ENCODE results near the gene PGAM5. TPM values are rescaled to one million over a fixed set of nuclear protein-coding genes. Genes with fewer than 3 reads are reported as not detected.
A peak's percentile ranks its signal among the peaks of the same experiment; 100 is the strongest.

The PGAM5 gene
- total RNA-seq (2014; rRNA removed; shearing (Covaris generic)), result 36.2 and 43.8 TPM in 2 replicates

DNA sequence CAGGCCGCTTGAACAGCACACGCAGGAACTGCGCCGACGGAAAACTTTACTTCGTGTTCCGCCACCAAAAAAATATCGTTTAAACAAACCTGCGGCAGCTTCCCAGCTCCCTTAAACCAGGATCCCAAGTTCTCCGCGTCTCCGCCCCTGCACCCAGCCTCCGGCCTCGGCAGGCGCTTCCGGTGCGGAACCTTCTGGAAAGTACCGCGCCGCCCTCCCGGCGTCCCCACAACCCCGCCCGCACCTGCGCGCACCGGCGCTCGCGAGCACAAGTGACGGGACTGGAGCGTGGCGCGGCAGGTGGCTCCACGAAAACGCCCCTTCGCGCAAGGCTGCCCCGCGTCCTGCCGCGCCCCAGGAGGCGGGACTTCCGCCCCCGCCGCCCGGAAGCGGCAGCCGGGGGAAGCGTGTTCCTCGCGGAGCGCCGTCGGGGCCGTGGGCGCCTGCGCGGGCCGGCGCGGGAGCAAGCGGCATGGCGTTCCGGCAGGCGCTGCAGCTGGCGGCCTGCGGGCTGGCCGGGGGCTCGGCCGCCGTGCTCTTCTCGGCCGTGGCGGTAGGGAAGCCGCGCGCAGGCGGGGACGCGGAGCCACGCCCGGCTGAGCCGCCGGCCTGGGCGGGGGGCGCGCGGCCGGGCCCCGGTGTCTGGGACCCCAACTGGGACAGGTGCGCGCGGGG lies at the start of gene PGAM5:
TSS of gene PGAM5 (plus strand) at position 438 of the 675 bp plus-strand sequence. CDS start at position 473, 35 bp downstream.
- peak; percentile 83 for DNase-seq (ENCODE audit: low read depth)

DNA sequence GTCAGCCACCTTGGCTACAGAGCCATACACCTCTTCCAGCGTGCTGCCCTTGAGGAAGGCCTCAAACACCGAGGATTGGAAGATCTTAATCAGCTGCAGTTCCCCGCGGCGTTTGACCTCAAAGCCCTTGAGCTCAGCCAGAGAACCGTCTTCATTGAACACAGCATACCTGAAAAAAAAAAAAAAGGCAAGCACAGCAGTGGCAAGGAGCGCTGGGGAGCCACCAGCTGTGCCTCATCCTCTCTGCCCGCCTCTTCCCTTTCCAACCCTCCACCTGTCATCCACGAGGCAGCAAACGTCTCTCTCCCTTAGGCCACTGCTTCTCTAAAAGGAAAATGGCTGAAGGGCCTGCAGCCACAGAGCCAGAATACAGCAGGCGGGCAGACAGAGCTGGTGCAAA lies 49.6 kb upstream of the PGAM5 start:
- DNase-seq (ENCODE audit: low read depth), result no peak

DNA sequence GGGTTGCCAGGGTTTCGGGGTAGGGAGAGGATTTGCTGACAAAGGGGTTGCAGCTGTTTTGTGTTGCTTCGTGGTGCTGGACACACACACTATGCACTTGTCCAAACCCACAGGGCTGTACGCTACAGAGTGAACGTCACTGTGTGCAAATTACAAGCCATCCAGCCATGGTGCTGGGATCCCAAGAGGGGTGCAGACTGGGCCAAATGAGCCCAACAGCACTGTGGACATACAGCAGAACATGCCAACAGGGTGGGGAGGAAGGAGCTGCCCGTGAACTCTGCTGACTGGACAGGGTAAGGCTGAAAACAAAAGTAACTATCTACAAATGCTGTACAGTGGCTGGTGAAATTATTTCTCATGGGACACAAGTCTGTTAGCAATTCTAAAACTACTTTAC lies 48.7 kb upstream of the PGAM5 start:
- no peak for DNase-seq (ENCODE audit: low read depth)

- no peak for DNase-seq (ENCODE audit: low read depth)
Measured at GRCh38 chr12:132662901-132663755, 47.5 kb upstream of the PGAM5 start.

DNA sequence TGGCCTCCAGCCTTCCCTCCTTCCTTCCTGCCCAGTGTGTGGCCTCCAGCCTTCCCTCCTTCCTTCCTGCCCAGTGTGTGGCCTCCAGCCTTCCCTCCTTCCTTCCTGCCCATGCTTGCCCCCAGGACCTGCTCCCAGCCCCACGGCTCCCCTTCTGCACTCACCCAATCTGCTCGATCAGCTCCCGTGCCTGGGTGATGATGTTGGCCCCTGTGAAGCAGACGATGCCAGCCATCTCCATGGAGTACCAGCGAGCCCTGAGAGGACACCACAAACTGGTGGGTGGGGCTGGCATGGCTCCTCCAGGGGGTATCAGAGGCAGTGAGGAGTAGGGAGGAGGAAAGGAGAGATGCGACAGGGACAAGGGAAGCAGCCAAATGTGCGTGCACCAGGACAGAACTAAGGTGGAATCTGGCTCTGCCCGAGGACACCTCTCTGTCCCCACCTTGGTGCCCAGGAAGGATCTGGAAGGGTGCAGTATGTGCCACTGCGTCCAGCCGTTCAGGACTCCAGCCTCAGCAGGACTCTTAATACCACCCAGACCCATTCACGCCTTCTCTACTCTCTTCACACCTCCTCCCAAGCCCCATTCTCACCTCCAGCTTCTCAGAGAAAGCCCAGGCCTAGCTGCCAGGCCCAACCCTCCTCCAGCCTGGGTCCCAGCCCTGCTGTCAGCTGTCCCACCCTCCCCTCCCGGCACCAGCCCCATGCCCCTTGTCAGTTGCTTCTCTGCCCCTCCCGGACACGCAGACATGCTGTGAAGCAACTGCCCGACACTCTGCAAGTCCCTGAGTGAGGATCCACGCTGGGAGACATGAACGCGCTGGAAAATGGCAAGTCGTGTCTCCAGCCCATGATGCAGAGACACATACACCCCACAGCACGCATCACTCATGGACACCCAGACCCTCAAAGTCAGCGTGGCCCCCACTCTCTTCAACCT lies 46.2 kb upstream of the PGAM5 start:
- no peak for DNase-seq (ENCODE audit: low read depth)

DNA sequence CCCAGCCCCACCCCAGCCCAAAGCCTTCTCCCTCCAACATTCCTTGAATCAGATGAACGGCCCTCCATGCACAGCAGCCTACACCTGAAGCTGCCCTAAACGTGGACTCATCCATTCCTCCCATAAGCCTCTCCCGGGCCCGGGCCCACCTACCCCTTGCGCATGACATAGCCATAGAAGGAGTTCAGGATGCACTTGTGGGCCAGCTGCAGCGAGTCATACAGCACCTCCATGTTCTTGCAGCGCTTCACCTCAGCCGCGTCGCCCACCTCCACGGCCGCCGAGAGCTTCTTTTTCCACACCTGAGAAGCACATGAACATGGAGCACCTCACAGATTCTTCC lies 45.5 kb upstream of the PGAM5 start:
- DNase-seq (ENCODE audit: low read depth), result no peak

DNA sequence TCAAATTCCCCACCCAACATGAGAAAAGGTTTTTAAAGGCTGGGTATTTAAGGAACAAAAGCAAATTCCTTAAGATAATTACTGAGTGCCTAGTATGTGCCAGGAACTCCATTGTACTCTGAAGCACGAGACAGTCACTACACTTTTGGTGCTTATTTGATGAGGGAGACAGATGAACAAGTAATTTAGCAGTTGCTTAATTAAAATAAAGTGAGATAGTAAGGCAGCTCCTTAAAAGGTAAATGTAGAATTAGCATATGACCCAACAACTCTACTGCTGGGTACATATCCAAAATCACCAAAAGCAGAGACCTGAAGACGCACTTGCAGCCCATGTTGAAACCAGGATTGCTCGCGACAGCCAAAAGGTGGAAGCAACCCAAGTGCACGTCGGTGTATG lies 44.8 kb upstream of the PGAM5 start:
- DNase-seq (ENCODE audit: low read depth), result no peak

DNA sequence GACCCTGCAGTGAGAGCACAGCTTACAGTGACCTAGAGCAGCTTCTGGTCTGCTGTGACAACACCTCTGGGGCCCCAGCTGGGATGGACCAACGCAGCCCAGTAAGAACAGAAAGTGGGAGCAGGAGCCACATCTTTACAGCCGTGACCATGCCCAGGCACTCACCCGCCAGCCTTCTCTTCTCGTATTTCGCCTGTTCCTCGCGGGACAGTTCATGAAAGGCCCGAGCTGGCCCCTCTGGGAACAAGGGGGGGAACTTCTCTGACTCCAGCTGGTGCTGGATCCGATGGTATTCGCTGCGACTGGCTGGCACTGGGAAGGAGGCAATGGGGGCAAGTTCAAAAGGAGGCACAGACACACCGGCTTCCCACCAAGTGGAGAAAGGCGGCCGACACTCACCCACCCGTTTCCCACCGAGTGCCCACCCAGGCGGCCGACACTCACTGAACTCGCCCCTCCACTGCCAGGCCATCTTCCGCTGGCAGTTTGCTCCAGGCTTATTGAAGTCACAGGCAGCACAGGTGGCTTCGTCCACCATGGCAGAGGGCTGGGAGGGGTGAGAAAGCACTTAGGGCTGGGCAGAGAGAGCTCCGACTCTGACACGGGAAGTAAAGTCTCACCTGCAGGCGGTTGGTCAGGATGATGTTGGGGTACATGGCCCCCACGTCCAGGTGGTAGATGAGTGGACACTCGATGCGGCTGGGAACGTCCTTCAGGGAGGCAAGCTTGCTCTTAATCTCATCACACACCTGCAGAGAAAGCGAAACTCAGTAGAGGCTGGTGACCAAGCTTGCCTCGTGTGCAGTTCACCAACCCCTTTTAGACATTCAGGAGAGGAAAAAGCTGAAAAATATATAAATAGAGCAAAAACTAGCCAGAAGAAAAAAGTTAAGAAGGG lies 42.2 kb upstream of the PGAM5 start:
- no peak for DNase-seq (ENCODE audit: low read depth)

DNA sequence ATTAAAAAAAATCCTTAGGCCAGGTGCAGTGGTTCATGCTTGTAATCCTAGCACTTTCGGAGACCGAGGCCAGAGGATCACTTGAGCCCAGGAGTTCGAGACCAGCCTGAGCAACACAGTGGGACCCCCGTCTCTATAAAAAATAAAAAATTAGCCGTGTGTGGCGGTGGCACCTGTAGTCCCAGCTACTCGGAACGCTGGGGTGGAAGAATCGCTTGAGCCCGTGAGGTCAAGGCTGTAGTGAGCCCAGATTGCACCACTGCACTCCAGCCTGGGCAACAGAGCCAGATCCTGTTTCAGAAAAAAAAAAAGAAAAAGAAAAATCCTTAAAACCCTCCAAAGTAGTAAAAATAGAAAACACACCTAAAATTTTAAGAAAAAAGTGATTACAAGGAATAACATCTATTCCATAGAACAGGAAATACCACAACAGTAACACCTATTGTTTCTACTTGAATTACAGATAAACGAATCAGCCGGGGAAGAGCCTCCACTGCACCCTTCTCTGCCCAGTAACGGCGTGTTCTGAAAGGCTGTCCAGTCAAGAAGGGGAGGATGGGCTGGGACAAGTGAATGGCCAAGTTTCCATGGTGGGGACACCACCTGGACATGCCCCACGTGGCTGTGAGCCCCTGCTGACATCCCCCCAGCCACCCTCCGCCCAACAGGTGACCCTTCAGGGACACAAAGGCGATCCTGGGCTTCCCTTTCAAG lies 41.3 kb upstream of the PGAM5 start:
- DNase-seq (ENCODE audit: low read depth), result no peak

- DNase-seq (ENCODE audit: low read depth), result no peak
Measured at GRCh38 chr12:132672116-132672515, 38.5 kb upstream of the PGAM5 start.

- DNase-seq (ENCODE audit: low read depth), result no peak
Measured at GRCh38 chr12:132672678-132673077, 38.0 kb upstream of the PGAM5 start.

DNA sequence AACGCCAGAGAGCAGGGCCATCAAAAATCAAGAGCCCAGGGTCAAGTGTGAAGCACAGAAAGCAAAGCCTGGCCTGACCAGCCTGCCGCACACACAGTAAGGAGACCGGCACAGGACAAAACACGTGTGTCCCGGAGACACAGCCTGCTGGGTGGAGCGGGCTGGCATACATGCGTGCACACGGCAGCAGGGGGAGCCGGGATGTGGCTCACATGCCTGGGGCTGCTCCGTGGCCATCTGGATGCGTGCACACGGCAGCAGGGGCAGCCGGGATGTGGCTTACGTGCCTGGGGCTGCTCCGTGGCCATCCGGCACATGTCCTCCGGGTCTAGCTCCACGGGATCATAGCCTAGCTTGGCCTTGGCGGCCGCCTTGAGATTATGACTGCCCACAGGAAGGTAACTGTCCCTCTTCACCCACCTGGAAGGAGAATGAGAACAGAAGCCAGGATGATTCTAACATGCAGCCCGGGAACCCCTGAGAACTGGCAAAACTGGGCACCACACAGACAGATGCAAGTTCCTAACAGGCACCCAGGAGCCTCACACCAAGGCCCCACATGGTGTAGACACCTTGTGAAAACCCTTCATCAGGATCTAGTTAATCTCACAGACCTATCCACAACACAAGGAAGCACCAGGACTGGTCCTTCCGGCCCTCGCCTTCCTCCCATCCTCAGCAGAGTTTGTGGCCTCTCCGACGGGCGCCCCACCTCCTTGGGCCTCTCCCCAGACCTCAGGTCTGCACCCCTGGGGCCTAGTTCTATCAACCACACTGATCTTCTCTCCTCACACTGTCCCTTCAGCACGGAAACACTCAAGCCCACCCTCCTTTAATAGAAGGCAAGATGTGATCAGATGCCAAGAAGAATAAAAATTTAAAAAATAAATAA lies 37.1 kb upstream of the PGAM5 start:
- no peak for DNase-seq (ENCODE audit: low read depth)

GRCh38 chr12:132674561-132674960 lies 36.1 kb upstream of the PGAM5 start:
- DNase-seq (ENCODE audit: low read depth), result no peak

DNA sequence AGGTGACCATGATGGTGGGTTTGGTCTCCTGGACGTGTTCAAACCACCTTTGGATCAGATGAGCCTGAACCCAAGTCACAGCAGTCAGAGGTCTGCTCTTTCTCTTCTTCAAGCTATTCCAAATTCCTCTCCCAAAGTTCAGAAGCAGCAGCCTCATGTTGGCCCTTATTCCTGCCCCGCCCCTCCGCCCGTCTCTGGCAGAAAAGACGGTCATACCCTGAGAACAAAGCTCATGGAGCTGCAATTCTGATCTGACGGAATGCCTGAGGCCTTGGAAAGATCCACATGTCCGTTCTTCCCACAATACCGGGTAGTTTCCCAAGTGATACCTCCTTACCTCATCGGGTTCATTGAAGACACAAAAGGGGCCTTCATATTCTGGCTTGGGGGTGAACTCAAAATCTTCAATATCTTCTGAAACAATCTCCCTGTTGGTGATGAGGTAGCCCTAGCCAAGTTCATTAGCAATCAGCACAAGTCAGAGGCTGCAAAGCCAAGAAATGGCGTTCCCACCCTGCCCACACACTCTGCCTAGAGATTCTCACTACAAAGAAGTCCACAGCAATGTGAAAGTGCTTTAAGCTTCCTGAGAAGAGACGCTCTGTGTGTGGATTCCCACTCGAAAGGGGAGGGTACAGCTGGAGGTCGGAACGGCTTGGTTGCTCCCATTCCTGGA lies 34.7 kb upstream of the PGAM5 start:
- no peak for DNase-seq (ENCODE audit: low read depth)

DNA sequence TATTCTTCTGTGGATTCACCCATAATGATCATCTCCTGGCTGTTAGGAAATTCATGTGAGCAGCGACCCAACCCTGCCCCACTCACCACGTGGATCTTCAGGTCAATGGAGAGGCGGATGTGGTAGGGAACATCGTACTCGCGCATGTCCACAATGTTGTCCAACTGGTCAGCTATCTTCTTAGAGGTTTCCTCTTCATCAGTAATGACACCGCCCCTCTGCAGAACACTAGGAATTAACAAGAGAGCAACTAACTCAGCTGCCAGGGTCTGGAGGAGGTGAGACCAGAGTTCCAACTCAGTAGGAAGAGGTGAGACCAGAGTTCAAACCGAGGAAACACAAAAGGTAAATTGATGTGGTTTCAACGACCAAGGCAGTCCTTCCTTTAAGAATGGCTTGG lies 33.1 kb upstream of the PGAM5 start:
- no peak for DNase-seq (ENCODE audit: low read depth)

DNA sequence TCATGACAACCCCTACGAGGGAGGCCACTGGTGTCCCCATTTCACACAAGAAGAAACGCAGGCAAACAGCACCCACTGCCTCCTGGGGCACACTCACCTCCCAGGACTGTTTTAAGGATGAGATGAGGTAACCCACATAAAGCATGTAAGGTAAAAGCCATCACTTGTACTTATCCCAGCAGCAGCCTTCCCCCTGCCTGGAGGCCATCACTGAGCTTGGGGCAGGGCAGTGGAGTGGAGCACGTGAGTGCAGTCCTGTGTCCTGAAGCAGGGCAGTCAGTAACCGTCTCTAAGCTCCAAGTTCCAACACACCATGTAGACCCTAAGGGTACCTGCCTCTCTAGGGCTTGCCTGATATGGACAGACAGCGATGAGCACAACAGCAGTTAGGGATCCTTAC lies 25.2 kb upstream of the PGAM5 start:
- no peak for DNase-seq (ENCODE audit: low read depth)

- DNase-seq (ENCODE audit: low read depth), result no peak
Measured at GRCh38 chr12:132686825-132687210, 23.8 kb upstream of the PGAM5 start.

DNA sequence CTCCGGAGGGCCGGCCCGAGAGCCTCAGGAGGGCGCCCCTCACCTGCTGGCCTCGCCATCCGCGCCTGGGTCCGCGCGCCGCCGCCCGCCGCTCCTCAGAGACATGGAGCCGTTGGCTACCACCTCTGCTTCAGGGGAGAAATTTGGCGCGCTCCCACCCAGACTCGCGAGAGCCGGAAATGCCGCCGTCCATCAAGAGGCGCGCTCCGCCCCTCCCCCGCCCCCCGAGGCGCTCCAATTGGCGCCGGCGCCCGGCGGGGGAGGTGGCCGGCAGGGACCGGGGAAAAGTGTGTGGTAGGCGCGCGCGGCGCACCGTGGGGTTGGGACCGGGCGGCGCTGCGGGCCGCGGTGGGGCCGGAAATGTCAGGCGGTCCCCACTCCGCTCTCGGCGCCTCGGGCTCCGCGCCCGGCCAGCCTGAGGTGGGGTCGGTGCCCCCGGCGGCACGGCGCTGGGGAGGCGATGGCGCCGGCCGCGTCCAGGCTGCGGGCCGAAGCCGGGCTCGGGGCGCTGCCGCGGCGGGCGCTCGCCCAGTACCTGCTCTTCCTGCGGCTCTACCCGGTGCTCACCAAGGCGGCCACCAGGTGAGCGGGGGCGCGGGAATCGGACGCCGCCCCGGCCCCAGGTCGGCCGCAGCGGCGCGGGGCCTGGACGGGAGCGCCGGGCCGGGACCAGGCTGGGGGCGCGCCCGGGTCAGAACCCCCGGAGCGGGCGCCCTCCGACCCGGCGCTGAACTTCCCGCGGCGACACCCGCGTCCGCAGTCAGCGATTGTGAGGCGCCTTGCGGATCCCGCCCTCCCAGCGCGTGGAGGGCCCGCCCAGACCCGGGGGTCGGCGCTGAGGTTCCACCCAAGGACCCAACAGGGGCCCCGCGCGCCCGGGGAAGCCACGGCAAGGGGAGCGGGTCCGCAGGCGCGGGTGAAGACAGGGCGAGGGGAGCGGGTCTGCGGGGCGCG lies 23.2 kb upstream of the PGAM5 start, which contains the start of the genes POLE and PXMP2:
TSS of gene POLE (minus strand) at position 132 of the 954 bp plus-strand sequence. CDS start at position 105, 27 bp downstream.
TSS of gene PXMP2 (plus strand) at position 377 of the 954 bp plus-strand sequence. CDS start at position 461, 84 bp downstream.
- peak; percentile 92 for DNase-seq (ENCODE audit: low read depth)

All from M059J (cell line).